Stomach (tissue), 4 donors: ENCODE measurements around the gene DLG2.

Source experiments
- POLR2A ChIP-seq, 4 donors: fragments of 450-650 bp; IDR thresholded peaks; one replicate each; pipeline ENCODE4 v1.6.1; 2016; ENCODE audit warnings: antibody characterized with exemption in 4 of 4, control low read depth in 2 of 4, mild to moderate bottlenecking in 1 of 4, moderate library complexity in 1 of 4
- TF ChIP-seq, protein P1 (sequence below), 7 experiments: fragments of 450-650 bp in 4 of 7; fragments of 200-600 bp in 3 of 7; sonication (generic) in 3 of 7; IDR thresholded peaks; one replicate each; pipeline ENCODE4 v1.5.1; 2016 to 2019; ENCODE audit warnings: antibody characterized with exemption in 7 of 7, control low read depth in 2 of 7, mild to moderate bottlenecking in 1 of 7

DNA sequence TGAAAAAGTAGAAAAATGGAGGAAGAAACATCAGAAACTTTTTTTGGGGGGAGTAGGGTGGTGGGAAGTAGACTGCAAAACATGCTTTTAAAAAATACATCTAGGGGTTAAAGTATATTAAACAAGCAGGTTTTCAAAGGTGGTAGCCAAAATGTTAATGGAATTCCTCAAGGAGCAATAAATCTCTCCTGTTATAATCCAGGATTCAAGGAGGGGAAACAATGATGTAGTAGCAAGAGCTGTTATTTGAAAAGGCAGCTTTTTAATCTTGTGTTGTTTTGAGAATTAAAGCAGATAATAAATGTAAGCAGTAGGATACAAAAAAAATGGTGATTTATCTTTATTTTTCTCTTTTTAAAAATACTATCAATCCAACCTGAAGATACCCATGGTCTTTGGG, 1604.4 kb downstream of the DLG2 start:
- no peak for TF ChIP-seq POLR2A (IDR thresholded peaks at IDR 0.05)
- TF ChIP-seq, protein P1, sequence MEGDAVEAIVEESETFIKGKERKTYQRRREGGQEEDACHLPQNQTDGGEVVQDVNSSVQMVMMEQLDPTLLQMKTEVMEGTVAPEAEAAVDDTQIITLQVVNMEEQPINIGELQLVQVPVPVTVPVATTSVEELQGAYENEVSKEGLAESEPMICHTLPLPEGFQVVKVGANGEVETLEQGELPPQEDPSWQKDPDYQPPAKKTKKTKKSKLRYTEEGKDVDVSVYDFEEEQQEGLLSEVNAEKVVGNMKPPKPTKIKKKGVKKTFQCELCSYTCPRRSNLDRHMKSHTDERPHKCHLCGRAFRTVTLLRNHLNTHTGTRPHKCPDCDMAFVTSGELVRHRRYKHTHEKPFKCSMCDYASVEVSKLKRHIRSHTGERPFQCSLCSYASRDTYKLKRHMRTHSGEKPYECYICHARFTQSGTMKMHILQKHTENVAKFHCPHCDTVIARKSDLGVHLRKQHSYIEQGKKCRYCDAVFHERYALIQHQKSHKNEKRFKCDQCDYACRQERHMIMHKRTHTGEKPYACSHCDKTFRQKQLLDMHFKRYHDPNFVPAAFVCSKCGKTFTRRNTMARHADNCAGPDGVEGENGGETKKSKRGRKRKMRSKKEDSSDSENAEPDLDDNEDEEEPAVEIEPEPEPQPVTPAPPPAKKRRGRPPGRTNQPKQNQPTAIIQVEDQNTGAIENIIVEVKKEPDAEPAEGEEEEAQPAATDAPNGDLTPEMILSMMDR (IDR thresholded peaks at IDR 0.05): no peak
